RWPE2 (cell line): ENCODE data around the gene LSM14B.

Source experiments
- ATAC-seq: fragments of 200-7000 bp; cut with Tn5 transposase; 3 replicates; pipeline ENCODE4 v1.9.1; 2021; ENCODE audit warnings: low read depth
- DNase-seq: peaks from one replicate; pipeline ENCODE4 v3.0.0-alpha.2; 2020; ENCODE audit warnings: low spot score
- H3K27ac ChIP-seq: fragments of 450-650 bp; 2 replicates; pipeline ENCODE4 v1.5.1; 2017; ENCODE audit warnings: mild to moderate bottlenecking; ENCODE audit not compliant: poor library complexity, severe bottlenecking
- H3K27me3 ChIP-seq: fragments of 250-450 bp; sonication (Bioruptor Pico); 2 replicates; pipeline ENCODE4 v1.5.1; 2021; ENCODE audit warnings: mild to moderate bottlenecking, moderate library complexity; ENCODE audit not compliant: insufficient read depth, poor library complexity, severe bottlenecking
- H3K36me3 ChIP-seq: fragments of 250-450 bp; sonication (Bioruptor Pico); 2 replicates; pipeline ENCODE4 v1.5.1; 2020; ENCODE audit warnings: low read depth, mild to moderate bottlenecking, moderate library complexity
- H3K4me1 ChIP-seq: fragments of 250-450 bp; sonication (Bioruptor Pico); 2 replicates; pipeline ENCODE4 v1.5.1; 2021; ENCODE audit warnings: mild to moderate bottlenecking, moderate library complexity; ENCODE audit not compliant: insufficient read depth, poor library complexity, severe bottlenecking
- H3K4me3 ChIP-seq: fragments of 250-450 bp; sonication (Bioruptor Pico); 2 replicates; pipeline ENCODE4 v1.5.1; 2021; ENCODE audit warnings: mild to moderate bottlenecking, moderate library complexity; ENCODE audit not compliant: severe bottlenecking
- H3K9me3 ChIP-seq: fragments of 250-450 bp; sonication (Bioruptor Pico); 2 replicates; pipeline ENCODE4 v1.5.1; 2021; ENCODE audit warnings: mild to moderate bottlenecking, moderate library complexity; ENCODE audit not compliant: severe bottlenecking
- CTCF ChIP-seq: fragments of 450-650 bp; IDR thresholded peaks from one replicate; pipeline ENCODE4 v1.5.1; 2017; ENCODE audit warnings: mild to moderate bottlenecking, moderate library complexity; ENCODE audit not compliant: poor library complexity, severe bottlenecking

LSM14B gene

DNA sequence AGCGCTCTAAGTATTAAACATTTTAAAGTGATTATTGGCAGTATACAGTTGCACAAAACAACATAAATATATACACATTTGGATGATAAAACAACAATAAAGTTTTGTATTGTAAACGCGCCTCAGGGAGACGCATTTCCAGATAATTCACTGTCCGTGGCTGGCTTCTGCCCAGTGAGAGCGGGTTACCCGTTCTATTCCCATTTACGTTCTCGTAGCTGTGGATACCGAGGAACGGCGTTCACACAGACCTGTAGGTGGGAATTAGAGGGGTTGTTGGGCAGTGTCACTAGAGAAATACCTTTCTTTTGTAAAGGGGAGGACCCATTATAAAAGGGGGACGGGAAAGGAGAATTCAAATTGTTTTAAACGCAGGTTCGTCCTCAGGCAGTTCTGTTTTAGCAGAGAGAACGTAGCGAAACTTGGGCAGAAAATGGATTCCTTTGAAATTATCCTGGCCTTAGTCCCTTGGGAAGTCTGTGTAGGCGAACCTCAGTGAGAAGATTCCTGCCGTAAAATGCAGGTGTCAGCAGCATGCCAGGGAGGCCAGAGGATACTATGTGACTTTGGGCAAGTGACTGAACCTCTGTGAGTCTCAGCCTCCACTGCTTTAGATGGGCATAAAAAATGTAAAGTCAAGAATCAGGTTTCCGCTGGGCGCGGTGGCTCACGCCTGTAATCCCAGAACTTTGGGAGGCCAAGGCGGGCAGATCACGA, 61.3 kb downstream of the LSM14B start:
- peaks cover 18% of the 10 kb centered on the region for H3K4me1 ChIP-seq
- peak overlapping the region; percentile 88 for H3K4me3 ChIP-seq
- H3K27ac ChIP-seq, result peak overlapping the region; percentile 63
- ATAC-seq (no peak), DNase-seq (peak; percentile 51)
- TF ChIP-seq CTCF, result no peak
- H3K36me3 ChIP-seq, result peaks cover 28% of the 10 kb centered on the region
- H3K27me3 ChIP-seq, result no peaks in the 10 kb centered on the region
- H3K9me3 ChIP-seq, result no peaks in the 10 kb centered on the region
